OCI-M2 (cell line): ENCODE results near the gene NBEA.
"Not testable (repeated sequence)": the region's sequence is repeated elsewhere in the genome, so short reads cannot be mapped to it uniquely, and the experiment has no call there.

Experiments used
- DNase-seq: peaks from one replicate; lab custom pipeline; 2025; ENCODE audit not compliant: unreplicated experiment; lab: John Stamatoyannopoulos, UW

Gene NBEA

DNA sequence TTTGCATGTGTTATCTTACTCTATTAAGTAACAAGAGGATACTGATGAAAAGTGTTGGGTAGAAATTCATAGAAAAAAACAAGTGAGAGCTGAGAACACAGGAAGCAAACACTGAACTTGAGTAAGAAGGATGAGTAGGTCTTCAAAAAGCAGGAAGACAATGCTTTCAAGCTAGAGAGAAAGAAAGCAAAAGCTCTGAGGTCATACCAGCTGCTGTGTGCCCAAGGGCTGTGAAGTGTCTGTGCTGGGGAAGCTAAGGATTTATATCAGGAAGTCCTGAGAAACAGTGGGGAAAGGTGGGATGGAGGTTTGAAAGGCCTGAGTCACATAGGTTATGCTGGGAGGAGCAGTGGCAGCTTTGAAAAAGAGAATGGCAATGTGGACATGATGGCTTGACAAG, 679.9 kb downstream of the NBEA start:
- no peak for DNase-seq

GRCh38 chr13:35629026-35629425, 687.0 kb downstream of the NBEA start:
- no peak for DNase-seq

DNA sequence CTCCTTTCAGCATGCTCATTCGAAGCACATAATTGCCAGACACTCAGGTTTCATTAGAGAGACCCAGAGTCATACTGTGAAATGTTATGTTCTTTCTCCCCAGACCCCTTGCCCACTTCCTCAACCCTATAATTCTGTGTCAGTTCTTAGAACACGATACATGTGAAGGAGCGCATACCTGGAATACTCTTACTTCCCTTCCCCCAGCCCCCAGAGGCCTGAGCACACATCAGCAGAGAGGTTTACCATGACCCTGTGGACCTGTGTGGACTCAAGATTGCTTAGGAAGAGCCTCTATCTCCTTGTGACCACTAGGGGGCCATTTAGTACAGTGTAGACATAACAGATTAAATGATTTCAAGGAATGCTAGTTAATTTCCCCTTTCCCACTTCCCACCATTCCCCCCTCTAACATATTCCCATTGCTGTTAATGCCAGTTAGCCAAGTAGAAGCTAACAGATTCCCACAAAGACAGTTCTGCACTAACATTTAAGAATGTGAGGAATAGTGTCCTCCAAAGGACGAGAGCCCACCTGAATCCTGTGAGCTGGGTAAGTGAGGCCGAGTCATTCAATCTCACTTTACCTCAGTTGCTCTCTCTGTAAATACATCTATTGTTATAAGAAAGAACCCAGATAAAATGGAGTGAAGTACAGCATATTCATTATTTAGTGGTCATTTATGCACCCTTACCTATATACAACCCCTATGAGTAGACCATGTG, 688.6 kb downstream of the NBEA start:
- DNase-seq, result no peak

- DNase-seq, result no peak
Measured at GRCh38 chr13:35631666-35632065, 689.6 kb downstream of the NBEA start.

GRCh38 chr13:35643625-35644024, 701.6 kb downstream of the NBEA start:
- DNase-seq, result no peak

DNA sequence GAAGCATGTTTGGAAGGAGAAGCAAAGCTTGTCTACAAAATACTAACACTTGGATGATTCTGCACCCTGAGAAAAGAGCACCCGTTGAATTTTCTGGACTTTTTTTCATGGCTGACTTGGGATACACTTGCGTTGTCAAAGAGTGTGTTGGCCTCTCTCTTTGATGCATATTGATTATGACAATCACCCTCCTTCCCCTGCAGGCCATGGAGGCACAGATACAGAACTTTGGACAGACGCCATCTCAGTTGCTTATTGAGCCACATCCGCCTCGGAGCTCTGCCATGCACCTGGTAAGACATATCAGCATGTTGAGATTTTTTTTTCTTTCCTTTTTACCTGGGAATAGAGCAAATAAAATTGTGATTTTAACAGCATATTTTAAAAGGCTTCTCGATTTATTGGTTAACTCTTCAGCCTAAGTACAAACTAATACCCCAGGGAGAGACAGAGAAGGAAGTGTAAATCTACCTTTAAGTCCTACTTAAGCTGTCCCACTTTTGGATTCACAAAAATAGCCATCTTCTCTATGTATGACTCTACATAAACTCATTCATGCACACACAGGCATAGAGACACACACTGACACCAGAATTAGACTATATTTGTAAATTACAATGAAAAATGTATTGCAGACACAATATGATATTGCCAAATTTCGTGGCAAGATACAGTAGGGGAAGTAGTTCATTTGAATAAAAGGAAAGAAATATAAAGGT, 704.1 kb downstream of the NBEA start:
- DNase-seq, result no peak

DNA sequence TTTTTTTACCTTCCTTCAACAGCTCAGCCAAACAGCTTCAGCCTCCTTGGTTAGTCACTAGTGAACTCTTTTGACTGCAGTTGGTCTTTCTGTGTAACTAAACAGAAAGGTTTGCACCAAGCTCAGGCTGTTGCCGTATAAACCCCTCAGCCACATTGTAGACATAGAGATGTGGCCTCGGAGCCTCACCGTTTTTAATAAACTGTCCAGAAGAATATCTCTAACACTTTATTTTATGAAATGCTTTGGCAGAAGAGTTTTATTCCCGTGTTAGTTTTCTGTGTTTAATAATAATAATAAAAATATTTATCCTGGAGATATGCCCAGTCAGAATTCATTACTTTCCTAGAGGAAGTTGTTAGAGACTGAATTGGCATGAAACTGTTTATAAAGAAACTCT, 706.1 kb downstream of the NBEA start:
- DNase-seq, result no peak

GRCh38 chr13:35649162-35649561, 707.1 kb downstream of the NBEA start:
- no peak for DNase-seq

- DNase-seq, result no peak
Measured at GRCh38 chr13:35659796-35660195, 717.7 kb downstream of the NBEA start.

DNA sequence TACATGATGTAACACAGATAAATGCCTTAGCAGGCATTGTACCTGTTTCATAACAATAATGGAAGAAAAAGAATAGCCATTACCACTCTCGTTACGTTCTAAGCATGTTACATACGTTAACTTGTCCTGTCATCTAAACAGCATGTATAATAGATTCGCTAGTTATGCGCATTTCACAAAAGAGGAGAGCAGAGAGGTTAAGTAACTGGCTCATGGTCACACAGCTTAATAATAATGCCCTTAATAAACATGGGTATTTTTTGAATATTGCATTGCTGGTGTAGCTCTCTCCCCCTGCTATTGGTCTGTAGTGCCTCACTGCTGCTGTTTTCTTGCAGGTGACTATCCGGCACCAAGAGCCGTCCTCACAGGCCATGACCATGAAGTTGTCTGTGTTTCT, 722.7 kb downstream of the NBEA start:
- DNase-seq, result no peak

GRCh38 chr13:35669321-35669720, 727.3 kb downstream of the NBEA start:
- DNase-seq, result no peak

- no peak for DNase-seq
Measured at GRCh38 chr13:35672611-35673010, 730.5 kb downstream of the NBEA start.

DNA sequence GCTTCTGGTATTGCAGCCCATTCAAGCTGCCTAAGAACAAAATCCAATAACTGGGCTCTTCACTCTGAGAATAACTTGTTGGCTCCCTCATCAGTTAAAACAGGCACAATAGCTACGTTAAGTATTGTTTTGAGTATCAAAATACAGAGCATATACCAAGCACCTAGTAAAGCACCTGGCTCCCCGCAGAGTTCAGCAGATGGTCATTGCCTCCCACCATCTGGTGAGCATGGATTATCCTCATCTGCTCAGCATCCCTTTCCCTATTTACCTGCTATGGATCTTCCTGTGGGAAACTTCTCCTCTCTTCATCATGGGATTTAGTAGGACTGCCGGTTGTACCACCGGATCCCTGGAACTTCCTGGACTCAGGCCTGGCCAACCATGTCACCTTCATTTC, 733.6 kb downstream of the NBEA start:
- no peak for DNase-seq

GRCh38 chr13:35677863-35678262, 735.8 kb downstream of the NBEA start:
- DNase-seq, result not testable (repeated sequence)

GRCh38 chr13:35681685-35682084, 739.6 kb downstream of the NBEA start:
- DNase-seq, result no peak

- no peak for DNase-seq
Measured at GRCh38 chr13:35684432-35684831, 742.4 kb downstream of the NBEA start.

DNA sequence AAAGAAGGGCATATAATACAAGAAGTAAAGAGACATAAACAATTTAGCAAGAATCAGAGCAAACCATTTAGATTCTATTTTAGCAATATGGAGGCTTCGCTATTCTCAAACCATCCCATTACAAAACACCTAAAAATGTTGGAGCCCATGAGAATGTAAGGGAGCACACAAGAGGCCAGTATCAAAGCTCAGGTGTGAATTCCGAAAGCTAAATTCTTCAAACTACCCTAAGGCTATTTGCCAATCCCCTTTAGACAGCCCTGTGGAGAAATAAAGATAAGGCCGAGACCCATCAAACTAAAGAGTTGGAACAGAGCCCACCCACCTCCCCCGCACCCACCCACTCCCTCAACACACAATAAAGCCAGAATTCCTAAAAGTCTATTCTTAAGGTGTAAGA, 745.3 kb downstream of the NBEA start:
- no peak for DNase-seq

GRCh38 chr13:35690581-35691207, 748.6 kb downstream of the NBEA start:
- DNase-seq, result no peak

DNA sequence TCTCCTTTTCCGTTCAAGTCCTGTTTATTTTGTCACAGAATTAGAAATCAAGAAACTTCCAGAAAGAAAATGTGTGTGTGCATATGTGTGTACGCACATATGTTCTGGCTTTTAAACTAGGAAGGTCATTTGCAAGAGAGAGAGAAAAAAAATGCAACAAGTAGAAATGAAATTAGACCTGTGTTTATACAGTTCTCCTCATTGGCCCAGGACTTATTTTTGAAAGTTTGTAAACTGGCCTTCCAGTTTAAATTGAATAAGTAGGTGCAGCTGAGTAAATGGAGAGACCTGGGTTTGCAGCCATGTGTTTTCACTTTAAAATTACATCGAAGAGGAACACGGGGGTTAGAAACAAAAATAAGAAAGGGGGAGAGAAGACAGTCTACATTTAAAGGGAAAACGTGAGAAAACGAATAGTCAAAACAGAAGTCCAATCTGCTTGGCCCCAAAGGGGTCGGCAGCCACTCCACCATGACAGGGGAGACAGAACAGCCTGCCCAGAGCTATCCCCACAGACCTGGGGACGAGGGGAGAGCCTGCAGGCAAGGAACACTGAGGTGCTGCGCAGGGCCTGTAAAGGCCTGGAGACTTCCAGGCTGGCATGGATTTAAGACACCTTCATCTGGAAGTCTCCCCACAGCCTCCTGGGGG, 751.2 kb downstream of the NBEA start:
- DNase-seq, result no peak

- DNase-seq, result no peak
Measured at GRCh38 chr13:35694031-35694430, 752.0 kb downstream of the NBEA start.

- DNase-seq, result no peak
Measured at GRCh38 chr13:35694549-35695447, 752.7 kb downstream of the NBEA start.
